ENCODE results near the gene RALGAPA2. TPM values are rescaled to one million over a fixed set of nuclear protein-coding genes. Genes with fewer than 3 reads are reported as not detected.

The RALGAPA2 gene
- total and polyA plus RNA-seq, 2 of the 13 experiments (the other 11 are each of a cell fraction or from before 2014, with no cell fraction given), result 13.8 to 17.7 TPM

DNA sequence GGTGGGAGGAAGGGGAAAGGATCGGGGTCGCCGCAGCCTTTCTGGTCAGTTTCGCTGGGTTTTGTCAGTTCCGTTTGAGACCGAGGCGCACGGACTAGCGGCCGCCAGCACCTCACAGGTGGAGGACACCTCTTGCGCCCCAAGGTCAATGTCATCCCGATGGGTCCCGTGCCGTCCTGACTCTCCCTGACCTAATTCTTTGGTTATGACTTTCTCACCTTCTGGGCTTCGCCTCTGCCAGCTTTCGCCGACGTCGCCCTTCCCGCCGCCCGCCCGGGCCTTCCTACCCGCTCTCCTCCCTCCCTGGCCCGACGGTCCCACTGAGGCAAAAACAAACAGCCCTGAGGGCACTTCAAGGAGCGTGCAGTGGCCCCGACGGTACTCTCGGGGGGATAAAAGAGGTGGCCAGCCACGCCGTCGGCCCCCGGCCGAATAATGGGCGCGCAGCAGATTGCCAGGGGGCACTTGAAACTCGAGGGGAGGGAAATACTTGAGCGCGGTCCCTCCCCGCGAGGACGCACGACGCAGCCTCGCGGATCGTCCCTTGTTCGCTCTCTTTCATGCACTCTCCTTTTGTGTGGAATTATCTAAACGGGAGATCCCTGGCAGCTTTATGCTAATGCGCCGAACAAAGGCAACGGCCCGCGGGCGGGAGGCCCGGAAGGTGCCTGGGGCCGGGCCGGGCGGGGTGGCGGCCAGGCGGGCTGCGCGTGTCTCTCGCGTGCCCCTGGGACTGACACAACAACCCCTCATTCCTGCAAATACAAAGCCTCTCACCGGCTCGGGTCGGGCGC, 348.4 kb downstream of the RALGAPA2 start (continued):
- TF ChIP-seq, protein P1, sequence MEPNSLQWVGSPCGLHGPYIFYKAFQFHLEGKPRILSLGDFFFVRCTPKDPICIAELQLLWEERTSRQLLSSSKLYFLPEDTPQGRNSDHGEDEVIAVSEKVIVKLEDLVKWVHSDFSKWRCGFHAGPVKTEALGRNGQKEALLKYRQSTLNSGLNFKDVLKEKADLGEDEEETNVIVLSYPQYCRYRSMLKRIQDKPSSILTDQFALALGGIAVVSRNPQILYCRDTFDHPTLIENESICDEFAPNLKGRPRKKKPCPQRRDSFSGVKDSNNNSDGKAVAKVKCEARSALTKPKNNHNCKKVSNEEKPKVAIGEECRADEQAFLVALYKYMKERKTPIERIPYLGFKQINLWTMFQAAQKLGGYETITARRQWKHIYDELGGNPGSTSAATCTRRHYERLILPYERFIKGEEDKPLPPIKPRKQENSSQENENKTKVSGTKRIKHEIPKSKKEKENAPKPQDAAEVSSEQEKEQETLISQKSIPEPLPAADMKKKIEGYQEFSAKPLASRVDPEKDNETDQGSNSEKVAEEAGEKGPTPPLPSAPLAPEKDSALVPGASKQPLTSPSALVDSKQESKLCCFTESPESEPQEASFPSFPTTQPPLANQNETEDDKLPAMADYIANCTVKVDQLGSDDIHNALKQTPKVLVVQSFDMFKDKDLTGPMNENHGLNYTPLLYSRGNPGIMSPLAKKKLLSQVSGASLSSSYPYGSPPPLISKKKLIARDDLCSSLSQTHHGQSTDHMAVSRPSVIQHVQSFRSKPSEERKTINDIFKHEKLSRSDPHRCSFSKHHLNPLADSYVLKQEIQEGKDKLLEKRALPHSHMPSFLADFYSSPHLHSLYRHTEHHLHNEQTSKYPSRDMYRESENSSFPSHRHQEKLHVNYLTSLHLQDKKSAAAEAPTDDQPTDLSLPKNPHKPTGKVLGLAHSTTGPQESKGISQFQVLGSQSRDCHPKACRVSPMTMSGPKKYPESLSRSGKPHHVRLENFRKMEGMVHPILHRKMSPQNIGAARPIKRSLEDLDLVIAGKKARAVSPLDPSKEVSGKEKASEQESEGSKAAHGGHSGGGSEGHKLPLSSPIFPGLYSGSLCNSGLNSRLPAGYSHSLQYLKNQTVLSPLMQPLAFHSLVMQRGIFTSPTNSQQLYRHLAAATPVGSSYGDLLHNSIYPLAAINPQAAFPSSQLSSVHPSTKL (CRISPR knock-in tag; IDR thresholded peaks at IDR 0.05), result peak; percentile 56; the same call in 1 of the 2 replicates
- no peak for TF ChIP-seq ZNF484 (CRISPR knock-in tag; IDR thresholded peaks at IDR 0.05; ENCODE audit: borderline replicate concordance, low read depth)
- TF ChIP-seq KDM5B (CRISPR knock-in tag; IDR thresholded peaks at IDR 0.05; ENCODE audit: borderline replicate concordance), result no peak
- no peak for TF ChIP-seq NFE2L1 (CRISPR knock-in tag; IDR thresholded peaks at IDR 0.05; ENCODE audit: borderline replicate concordance)
- no peak for TF ChIP-seq ZNF703 (CRISPR knock-in tag; IDR thresholded peaks at IDR 0.05; ENCODE audit: borderline replicate concordance)
- 0 out of 2 replicates have a peak, but pooled peaks have one; percentile 26 for TF ChIP-seq ZNF546 (CRISPR knock-in tag; conservative IDR thresholded peaks at IDR 0.05)
- TF ChIP-seq BHLHE40 (IDR thresholded peaks at IDR 0.05; ENCODE audit: low read length), result peak; percentile 71
- TF ChIP-seq MLLT10 (CRISPR knock-in tag; IDR thresholded peaks at IDR 0.05), result no peak
- no peak for TF ChIP-seq TEAD2 (CRISPR knock-in tag; IDR thresholded peaks at IDR 0.05)
- no peak for TF ChIP-seq RERE (CRISPR knock-in tag; IDR thresholded peaks at IDR 0.05; ENCODE audit: low read depth)
- TF ChIP-seq, protein P2, sequence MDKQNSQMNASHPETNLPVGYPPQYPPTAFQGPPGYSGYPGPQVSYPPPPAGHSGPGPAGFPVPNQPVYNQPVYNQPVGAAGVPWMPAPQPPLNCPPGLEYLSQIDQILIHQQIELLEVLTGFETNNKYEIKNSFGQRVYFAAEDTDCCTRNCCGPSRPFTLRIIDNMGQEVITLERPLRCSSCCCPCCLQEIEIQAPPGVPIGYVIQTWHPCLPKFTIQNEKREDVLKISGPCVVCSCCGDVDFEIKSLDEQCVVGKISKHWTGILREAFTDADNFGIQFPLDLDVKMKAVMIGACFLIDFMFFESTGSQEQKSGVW (CRISPR knock-in tag; IDR thresholded peaks at IDR 0.05; ENCODE audit: borderline replicate concordance), result no peak
- no peak for TF ChIP-seq ZNF460 (CRISPR knock-in tag; IDR thresholded peaks at IDR 0.05; ENCODE audit: borderline replicate concordance)
- TF ChIP-seq ATAD3A (CRISPR knock-in tag; IDR thresholded peaks at IDR 0.05), result no peak
- TF ChIP-seq ZSCAN22 (CRISPR knock-in tag; IDR thresholded peaks at IDR 0.05), result no peak
- no peak for TF ChIP-seq KLF12 (CRISPR knock-in tag; IDR thresholded peaks at IDR 0.05; ENCODE audit: borderline replicate concordance)
- TF ChIP-seq ZNF350 (CRISPR knock-in tag; IDR thresholded peaks at IDR 0.05; ENCODE audit: borderline replicate concordance, low read depth), result no peak
- TF ChIP-seq ARNT (IDR thresholded peaks at IDR 0.05), result no peak
- no peak for TF ChIP-seq FOXA1 (IDR thresholded peaks at IDR 0.05)
- TF ChIP-seq FOXA1 (CRISPR knock-in tag; IDR thresholded peaks at IDR 0.05), result no peak
- TF ChIP-seq TBX2 (CRISPR knock-in tag; IDR thresholded peaks at IDR 0.05; ENCODE audit: borderline replicate concordance), result peak; percentile 27; the same call in 1 of the 2 replicates

Data from HepG2 (cell line).